GM21526 (cell line): ENCODE measurements around the gene FIG4.
A peak's percentile ranks its signal among the peaks of the same experiment; 100 is the strongest.
"Not testable (repeated sequence)": the region's sequence is repeated elsewhere in the genome, so short reads cannot be mapped to it uniquely, and the experiment has no call there.

Experiments
- ATAC-seq: cut with Tn5 transposase; IDR thresholded peaks from one replicate; pipeline ENCODE4 v1.9.1; 2021; ENCODE audit warnings: moderate library complexity; ENCODE audit not compliant: unreplicated experiment, low FRiP score

The FIG4 gene

GRCh38 chr6:109701774-109702173 is 10.7 kb downstream of the FIG4 start:
- no peak for ATAC-seq

DNA sequence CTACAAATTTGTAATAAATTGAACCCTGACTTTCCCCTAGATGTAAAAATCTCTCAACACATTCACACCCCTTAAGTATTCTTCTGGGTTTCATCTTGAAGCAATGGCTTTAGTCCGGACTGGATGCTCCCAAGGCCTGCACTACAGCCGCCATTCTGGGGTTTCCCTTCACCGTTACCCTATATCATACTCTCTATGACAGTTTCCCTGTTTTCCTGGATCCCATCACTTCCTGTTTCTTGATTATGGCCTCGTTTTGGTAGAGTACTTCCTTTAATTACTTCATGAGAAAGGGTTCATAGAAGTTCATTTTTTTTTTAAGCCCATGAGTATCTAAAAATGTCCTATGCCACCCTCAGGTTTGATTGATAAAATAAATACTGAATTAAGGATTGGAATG is 11.7 kb downstream of the FIG4 start:
- ATAC-seq = no peak

- peak; percentile 79 for ATAC-seq
These were observed 14.2 kb downstream of the FIG4 start for GRCh38 chr6:109705258-109705657.

GRCh38 chr6:109706513-109706912 is 15.4 kb downstream of the FIG4 start:
- ATAC-seq = no peak

- ATAC-seq = not testable (repeated sequence)
These were observed 17.0 kb downstream of the FIG4 start for GRCh38 chr6:109708099-109708498.

DNA sequence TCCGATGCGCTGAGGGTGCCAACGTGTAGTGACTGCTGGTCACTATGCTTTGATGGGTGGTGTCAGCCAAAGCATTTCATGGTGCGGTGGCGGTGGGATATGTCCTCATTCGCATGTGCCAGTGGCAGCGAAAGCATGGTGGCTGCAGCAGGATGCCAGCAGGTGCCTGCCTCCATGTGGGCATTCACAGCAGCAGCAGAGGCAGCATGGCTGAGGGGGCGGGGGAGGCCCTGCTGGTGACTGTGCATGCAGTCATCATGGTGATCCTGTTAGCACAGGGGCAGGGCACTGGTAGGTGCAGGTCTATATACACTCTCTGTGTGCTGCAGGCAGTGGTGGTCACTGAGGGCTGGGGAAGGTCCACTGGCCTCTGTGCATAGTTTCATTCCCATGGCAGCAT is 22.0 kb downstream of the FIG4 start:
- no peak for ATAC-seq

- ATAC-seq = no peak
These were observed 23.1 kb downstream of the FIG4 start for GRCh38 chr6:109714166-109714565.

DNA sequence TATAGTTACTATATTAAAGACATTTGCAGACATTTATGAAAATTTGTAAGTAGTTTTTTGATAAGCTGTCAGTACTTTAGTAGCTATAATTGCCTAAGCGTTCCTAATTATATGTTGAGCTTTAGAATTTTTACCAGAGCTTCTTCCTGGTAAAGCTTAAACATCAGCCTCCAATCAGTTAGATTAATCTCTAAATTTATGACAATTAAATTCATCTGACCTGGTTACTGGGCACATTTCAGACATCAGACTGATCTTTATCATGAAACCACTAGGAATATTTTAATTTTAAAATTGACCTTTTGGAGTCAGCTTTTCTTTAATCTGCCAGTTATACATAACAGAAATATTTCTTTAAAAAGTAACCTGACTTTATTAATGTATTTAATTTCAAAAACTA is 23.5 kb downstream of the FIG4 start:
- no peak for ATAC-seq

- ATAC-seq = no peak
These were observed 24.5 kb downstream of the FIG4 start for GRCh38 chr6:109715616-109716015.

GRCh38 chr6:109717971-109718370 is 26.9 kb downstream of the FIG4 start:
- no peak for ATAC-seq

DNA sequence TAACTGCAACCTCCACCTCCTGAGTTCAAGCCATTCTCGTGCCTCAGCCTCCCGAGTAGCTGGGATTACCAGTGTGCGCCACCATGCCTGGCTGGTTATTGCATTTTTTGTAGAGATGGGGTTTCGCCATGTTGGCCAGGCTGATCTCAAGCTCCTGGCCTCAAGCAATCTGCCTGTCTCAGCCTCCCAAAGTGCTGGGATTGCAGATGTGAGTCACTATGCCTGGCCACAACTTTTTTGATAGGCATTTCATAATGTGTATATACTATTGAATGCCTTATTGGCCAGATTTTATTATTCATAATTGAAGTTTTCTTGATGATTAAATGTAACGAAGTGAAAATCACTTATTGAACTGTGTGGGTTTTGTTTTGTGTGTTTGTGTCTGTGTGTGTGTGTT is 27.9 kb downstream of the FIG4 start:
- ATAC-seq = no peak

GRCh38 chr6:109720311-109720710 is 29.2 kb downstream of the FIG4 start:
- ATAC-seq = no peak

DNA sequence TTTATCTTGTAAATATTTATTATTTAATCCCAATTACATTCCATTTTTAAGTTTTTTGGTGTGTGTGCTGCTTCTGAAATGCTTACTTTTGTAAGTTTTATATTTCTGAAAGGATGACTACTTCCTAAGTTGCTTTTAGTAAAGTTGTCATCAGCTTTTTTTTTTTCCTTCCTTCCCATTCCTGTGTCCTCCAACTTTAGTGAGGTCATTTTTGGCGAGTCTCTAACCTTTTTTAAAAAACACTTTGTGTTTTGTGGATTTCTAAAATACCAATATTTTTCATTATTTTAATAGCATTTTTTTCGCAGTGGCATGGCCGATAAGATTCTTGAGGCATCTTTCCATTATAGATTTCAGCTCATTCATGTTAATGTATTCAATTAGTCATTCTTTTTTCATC is 30.9 kb downstream of the FIG4 start:
- no peak for ATAC-seq

DNA sequence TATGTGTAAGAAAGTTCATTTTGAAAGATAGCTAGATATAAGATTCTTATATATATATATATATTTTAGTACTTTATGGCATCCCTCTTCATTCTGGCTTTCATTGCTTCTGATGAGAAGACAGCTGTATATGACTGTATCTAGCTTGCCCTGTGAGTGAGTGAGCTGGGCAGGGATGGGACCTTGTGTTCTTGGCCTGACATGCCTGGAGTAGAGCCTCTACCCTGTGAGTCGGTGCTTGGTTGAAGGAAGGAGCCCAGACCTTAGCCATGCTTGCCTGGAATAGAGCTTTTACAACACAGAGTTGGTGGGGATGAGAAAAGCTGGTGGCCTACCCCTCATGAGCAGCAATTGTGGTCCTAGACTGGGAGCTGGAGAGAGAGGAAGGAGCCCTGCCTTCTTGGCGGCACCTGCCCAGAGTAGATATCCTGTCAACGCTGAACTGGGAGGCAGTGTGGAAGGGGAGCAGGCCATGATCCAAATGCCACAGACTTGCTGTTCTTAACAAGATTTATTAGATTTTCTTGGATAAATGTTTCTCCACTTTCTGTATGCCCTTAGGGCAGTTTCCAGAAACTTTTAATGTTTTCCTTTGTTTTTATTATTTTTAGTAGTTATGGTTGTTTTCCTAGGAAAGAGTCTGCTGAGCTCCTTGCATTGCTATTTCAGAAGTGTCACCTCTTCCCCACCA is 31.6 kb downstream of the FIG4 start:
- no peak for ATAC-seq

DNA sequence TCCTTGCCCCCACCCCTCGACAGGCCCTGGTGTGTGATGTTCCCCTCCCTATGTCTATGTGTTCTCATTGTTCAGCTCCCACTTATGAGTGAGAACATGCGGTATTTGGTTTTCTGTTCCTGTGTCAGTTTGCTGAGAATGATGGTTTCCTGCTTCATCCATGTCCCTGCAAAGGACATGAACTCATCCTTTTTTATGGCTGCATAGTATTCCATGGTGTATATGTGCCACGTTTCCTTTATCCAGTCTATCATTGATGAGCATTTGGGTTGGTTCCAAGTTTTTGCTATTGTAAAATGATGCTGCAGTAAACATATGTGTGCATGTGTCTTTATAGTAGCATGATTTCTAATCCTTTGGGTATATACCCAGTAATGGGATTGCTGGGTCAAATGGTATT is 34.2 kb downstream of the FIG4 start:
- ATAC-seq = not testable (repeated sequence)

- ATAC-seq = no peak
These were observed 45.4 kb downstream of the FIG4 start for GRCh38 chr6:109736273-109737025.

DNA sequence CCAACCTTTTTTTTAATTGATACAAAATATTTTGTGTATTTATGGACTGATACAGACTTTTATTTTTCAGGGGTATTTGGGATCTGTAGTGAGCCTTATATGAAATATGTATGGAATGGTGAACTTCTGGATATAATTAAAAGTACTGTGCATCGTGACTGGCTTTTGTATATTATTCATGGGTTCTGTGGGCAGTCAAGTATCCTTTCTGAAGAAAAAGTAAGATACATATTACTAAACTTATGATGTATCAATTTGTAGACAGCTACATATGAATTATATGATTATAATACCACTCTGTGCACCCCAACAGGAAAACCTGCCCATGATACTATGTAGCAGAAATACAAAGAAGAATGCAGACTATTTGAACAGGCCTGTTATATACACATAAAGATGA is 47.2 kb downstream of the FIG4 start:
- no peak for ATAC-seq

- ATAC-seq = no peak
These were observed 47.6 kb downstream of the FIG4 start for GRCh38 chr6:109738667-109739066.

DNA sequence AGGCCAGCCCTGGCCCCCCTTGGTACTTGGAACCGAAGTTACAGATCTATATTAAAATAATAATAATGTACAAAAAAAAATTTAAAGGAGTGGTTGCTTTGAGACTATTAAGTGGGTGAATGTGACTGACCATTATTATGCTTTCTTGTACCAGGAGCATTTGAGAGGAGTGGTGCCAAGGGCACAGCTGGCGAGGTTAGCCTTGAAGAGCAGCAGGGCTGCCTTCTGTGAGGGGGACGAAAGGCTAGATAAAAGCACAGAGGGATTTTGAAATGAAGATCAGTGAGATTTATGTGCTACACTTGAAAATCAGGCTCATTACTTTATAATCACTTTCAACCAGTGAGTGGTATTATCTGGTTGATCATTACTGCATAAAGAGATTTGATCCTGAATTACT is 48.6 kb downstream of the FIG4 start:
- no peak for ATAC-seq

GRCh38 chr6:109740787-109741186 is 49.7 kb downstream of the FIG4 start:
- no peak for ATAC-seq

DNA sequence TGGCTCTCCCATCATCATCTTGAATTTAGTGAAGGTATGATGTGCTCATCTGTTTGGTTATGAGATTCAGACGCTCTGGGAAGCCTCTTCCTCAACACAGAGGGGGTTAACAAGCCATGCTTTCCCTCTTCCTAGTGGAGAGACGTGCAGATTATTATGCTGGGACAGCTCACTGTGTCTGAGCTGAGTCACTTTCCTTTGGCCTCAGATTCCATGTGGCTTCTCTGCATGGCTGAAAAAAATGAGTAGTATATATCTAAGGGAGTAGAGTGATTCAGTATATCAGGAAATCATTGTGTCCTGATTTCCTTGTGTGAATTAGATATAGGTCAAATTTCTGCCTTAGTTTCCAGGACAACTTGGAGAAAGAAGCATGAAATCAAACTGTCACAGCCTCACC is 52.6 kb downstream of the FIG4 start:
- no peak for ATAC-seq

- not testable (repeated sequence) for ATAC-seq
These were observed 53.7 kb downstream of the FIG4 start for GRCh38 chr6:109744779-109745178.
